ENCODE data around the gene UCN.
"Not testable (repeated sequence)": the region's sequence is repeated elsewhere in the genome, so short reads cannot be mapped to it uniquely, and the experiment has no call there.

UCN gene

DNA sequence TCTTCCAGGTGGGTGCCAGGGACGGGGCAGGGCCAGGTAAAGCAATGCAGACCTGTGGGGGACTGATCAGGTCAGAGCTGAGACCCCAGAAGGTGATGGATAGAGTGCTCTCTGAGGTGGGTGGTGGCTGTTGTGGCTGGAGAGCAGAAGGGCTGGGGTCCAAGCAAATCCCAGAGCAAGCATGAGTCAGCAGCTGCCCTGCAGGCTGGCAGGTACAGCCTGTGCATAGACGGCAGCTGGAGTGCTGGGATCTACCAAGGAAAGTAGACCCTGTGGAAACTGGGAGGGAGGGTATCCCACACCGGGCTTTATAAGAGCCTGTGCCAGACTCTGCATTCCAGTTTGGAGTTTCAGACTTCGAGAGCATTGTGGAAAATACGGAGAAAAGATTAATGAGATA, 25.4 kb downstream of the UCN start:
- no peak for DNase-seq (ENCODE audit: low read depth in 2 of 2)

DNA sequence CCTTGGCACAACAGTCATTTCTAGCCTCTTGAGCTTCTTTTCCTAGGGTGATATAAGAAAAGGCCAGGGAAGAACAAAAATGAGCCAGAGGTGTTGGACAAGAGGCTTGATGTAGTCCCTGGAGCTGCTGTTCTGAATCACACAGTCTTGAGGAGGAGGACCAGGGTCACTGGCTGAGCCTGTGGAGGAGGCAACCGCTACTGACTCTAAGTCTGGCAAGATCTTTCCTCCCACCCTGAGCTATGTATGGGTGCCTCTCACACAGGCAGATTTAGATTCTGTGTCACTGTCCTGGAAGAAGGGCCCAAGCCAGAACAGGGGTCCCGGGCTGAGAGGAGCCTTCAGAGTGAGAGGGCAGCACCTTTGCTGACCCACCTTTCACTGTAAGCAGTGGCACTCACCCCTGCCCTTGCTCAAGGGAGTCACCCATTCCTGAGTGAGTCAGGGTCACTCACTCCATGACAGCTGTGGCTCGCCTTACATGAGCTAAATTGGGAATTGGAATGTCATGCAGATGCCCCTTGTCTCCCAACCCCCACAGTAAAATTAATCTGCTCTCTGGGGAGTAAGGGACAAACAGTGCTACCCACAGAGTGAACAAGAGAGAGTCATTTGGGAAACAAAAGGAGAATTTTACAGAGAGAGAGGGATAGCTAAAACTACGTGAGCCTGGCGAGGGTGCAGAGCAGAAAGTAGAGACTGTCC, 26.2 kb downstream of the UCN start, which contains the start of gene TRIM54:
Gene TRIM54 (plus strand): TSS at position 575 of the 705 bp plus-strand sequence. CDS start 303 bp downstream, outside the sequence.
- DNase-seq (ENCODE audit: low read depth in 2 of 2): no peak

DNA sequence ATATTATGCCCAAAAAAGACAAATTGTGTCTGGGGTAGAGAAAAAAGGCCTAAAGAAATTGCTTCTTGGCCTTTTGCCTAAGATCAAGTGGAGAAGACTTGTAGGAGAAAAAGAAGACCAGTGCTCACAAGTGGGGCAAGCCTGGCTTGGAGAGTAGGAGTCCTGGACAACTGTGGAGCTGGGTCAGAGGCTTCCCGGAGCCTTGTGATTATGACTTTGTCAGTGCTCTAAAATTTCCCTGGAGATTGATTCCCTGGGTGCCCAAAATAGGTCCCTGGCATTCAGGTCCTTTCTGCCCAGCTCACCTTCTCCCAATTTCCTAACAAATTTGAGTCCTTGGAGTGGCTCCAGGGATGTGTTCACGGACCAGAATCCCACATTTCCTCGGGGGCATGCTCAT, 26.8 kb downstream of the UCN start:
- no peak for DNase-seq (ENCODE audit: low read depth in 2 of 2)

DNA sequence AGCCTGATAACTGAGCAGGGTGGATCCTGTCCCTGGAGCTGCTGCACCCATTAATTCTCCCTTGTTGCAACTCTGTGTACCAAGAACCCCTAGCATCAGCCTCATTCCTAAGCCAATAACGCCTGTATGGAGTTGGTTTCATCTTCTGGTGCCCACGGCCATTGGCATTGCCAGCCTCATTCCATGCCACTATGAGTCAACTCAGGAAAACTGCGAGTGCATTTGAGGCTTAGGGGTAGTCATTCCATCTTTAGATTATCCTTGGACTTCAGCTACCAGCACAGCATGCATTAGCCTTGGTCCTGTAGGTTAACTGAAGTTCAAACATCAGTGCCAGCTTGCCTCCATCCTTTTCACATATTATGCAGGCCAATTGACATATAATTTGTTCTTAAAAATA, 27.4 kb downstream of the UCN start:
- no peak for DNase-seq (ENCODE audit: low read depth in 2 of 2)

GRCh38 chr2:27278010-27278409, 30.2 kb downstream of the UCN start:
- DNase-seq (ENCODE audit: low read depth in 2 of 2): no peak

DNA sequence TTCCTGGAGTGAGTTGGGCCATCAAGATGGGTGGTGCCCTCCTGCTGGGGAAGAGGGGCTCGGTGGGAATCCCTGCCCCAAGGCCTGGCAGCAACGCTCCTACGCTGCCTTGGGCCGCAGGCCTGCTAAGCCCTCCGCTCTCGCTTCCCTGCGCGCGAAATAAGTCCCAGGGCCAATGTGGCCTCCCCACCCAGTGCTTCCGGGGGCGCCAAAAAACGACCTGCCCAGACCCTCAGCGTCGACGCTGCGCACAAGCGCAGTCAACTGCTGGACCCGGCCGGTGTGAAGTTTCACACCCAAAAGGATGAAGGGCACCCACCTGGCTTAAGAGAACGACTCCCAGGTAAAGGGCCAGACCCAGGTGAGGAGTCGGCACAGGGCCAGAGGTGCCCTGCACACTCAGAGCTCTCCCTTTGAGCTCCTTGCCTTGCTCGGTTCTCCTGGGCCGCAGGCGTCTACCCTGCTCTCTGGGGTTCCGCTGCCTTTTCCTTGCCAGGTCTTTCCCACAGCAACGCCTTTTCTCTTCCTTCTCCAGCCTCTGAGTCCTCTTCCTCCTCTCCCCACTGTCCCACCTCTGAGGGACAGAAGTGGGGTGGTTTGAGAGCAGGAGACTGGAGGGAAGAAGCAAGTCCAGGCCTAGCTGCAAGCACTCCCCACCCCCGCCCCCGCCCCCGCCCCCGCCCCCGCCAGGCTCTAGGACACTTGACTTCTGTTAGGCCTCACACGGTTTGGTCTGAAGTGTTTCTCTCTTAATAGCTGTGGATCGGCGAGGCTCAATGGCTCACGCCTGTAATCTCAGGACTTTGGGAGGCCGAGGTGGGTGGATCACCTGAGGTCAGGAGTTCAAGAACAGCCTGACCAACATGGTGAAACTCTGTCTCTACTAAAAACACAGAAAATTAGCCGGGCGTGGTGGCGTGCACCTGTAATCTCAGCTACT, 32.8 kb downstream of the UCN start, which contains the start of gene DNAJC5G:
Gene DNAJC5G (plus strand): TSS at position 223 of the 940 bp plus-strand sequence. CDS start 1,296 bp downstream, outside the sequence.
- no peak for DNase-seq (ENCODE audit: low read depth in 2 of 2)

GRCh38 chr2:27272537-27273522, 35.4 kb downstream of the UCN start:
- DNase-seq (ENCODE audit: low read depth in 2 of 2): not testable (repeated sequence)

DNA sequence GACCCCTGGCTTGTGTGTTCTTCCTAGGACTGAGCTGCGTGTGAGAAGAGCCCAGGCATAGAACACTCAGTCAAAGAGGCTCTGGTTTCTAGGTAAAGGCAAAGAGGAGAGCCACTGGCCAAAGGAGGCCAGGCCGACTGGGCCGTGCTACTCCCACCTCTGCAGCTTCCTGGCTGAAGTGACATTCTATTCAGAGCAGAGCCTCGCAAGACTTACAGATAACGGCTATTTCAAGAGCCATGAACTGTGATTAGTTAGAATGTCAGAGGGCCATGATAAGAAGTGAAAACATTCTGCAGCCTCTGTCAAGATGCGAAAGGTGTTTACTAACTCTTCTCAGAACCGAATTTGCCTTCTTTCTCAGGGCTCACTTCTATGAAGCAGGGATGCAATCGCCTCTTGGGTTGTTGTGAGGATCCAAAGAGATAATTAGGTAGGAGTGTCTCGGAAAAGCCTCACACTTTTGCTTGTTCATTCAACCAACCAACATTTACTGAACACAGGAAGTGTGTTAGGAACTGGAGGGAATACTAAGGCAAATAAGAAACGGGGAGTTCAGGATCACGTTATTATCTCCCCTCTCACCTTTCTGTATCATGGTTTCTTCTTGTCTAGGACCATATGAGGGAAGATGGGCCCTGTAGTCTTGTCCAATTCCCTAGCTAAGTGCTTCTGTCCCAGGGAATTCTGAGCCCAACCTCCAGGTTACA, 36.5 kb downstream of the UCN start:
- no peak for DNase-seq (ENCODE audit: low read depth in 2 of 2)

GRCh38 chr2:27270670-27271069, 37.6 kb downstream of the UCN start:
- no peak for DNase-seq (ENCODE audit: low read depth in 2 of 2)

DNA sequence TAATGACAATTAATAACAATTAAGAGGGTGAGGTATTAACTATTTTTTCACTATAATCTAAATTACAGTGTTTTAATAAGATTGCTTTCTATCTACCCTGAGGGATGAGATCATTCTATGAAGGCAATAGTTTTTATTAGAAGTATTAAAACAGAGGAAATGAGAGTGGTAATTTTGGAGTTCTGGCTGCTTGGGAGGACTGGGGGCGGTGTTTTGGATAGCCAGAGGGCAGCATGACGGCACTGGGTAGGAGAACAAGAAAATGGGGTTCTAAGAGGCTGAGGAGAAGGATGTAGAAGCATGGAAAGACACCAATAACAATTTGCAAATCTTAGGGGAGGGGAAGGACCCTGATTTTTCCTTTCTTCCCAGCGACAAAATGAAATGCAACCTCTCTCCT, 38.1 kb downstream of the UCN start:
- no peak for DNase-seq (ENCODE audit: low read depth in 2 of 2)

DNA sequence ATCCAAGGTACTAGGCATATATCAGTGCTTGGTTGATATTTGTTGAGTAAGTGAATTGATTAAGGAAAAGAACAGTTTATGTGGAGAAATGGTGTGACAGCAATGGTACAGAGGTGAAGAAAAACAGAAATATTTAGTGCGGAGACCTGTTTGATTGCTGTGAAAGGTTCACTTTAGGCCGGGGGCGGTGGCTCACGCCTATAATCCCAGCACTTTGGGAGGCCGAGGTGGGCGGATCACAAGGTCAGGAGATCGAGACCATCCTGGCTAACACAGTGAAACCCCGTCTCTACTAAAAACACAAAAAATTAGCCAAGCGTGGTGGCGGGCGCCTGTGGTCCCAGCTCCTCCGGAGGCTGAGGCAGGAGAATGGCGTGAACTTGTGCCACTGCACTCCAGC, 39.9 kb downstream of the UCN start:
- not testable (repeated sequence) for DNase-seq (ENCODE audit: low read depth in 2 of 2)

DNA sequence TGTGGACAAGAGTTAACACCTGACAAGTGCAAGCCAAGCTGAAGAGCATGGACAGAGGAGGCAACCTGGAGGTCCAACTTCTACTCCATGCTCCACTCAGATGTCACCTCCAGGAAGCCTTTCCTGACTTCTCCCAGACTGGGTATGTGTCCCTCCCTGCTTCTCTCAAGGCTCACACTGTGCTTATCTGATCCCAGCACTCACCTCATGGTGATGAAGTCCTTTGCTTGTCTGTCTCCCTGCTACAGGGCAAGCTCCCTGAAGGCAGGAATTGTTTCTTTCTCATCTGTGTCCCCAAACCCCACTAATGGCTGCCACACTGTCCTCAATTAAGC, 42.7 kb downstream of the UCN start:
- no peak for DNase-seq (ENCODE audit: low read depth in 2 of 2)

GRCh38 chr2:27264753-27265535, 43.3 kb downstream of the UCN start:
- no peak for DNase-seq (ENCODE audit: low read depth in 2 of 2)

GRCh38 chr2:27264253-27264752, 43.9 kb downstream of the UCN start:
- no peak for DNase-seq (ENCODE audit: low read depth in 2 of 2)

DNA sequence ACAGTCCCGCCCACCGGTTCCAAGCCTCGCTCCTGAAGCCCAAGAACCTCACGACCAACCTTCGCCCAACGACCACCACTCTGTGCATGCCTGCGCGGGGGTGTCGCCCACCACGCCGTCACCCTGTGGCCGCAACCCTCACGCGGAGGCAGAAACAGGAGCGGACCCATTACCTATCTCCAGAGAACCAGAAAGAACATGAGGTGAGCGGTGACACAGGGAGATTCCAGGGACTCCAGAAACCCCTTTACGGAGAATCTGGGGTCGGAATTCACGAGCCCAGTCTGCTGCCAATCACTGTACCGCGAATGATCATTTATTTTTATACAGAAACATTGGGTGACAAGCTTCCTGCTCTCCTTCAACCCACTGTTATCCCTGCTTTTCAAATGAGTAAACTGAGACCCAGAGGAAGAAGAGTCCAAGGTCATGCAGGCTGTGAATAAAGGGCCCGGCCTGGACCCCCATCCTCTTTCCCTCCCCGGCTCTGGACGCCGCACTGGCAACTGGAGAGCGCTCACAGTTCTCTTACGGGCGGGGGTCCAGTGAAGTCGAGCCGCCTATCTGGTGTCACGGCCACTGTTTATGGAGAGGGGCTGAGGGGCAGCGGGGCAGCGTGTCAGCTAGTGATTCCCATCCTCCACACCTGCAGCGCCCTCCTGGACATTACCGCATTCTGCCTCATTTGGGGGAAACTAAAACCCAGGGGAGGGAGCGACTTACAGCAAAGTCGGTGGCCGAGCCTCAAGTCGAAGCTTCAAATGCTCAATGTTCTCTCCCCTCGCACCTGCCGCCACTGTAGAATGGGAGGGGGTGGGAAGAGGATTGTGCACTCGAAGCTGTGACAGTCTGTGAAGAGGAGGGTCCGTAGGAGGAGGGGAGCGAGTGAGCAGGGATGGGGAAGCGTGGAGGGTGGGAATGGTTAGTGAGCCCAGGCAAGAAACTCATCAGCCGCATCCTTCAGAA, 44.7 kb downstream of the UCN start:
- DNase-seq (ENCODE audit: low read depth in 2 of 2): no peak

- no peak for DNase-seq (ENCODE audit: low read depth in 2 of 2)
Observed at GRCh38 chr2:27262379-27263286, 45.6 kb downstream of the UCN start, which contains the start of gene SLC30A3. Gene SLC30A3 (minus strand): TSS chr2:27263047. CDS start chr2:27262906, 141 bp downstream.

- no peak for DNase-seq (ENCODE audit: low read depth in 2 of 2)
Observed at GRCh38 chr2:27261926-27262298, 46.3 kb downstream of the UCN start.

Data from fibroblast of skin of left quadriceps (primary cell).